Measurements from ENCODE around the gene CRTAC1. TPM values are rescaled to one million over a fixed set of nuclear protein-coding genes. Genes with fewer than 3 reads are reported as not detected.

Gene CRTAC1
- polyA plus RNA-seq, 1 donor (not counting 4 experiments of a cell fraction or from before 2014, with no cell fraction given): not detected

GRCh38 chr10:97866524-97867219 lies 163.7 kb downstream of the CRTAC1 start:
- dilution Hi-C loops (cut with MboI; ENCODE audit: extremely low pct_ligation_motif_present, low sequenced_read_pairs): loop anchor here (25.0 kb wide), 1 partner anchor 104 kb away; the partner anchor contains the start of gene SFRP5
- no peak for FAIRE-seq
- TF ChIP-seq EZH2 (IDR thresholded peaks at IDR 0.05; ENCODE audit: low read length) (no peak), CTCF (optimal IDR thresholded peaks at IDR 0.05 in 1 of 3, IDR thresholded peaks at IDR 0.05 in 1 of 3, conservative IDR thresholded peaks at IDR 0.05 in 1 of 3; ENCODE audit: extremely low read depth in 1 of 3, insufficient read depth in 2 of 3, low read length in 3 of 3) (no peak)

GRCh38 chr10:97865488-97865887 lies 164.9 kb downstream of the CRTAC1 start:
- H3K9ac ChIP-seq (ENCODE audit: control insufficient read depth, extremely low read depth, insufficient read depth, low read length): no peak overlapping the region
- no peaks in the 10 kb centered on the region for H3K79me2 ChIP-seq (ENCODE audit: control insufficient read depth, insufficient read depth, low read length)
- no peak overlapping the region for H3K4me3 ChIP-seq (ENCODE audit: control insufficient read depth in 2 of 3, extremely low read depth in 1 of 3, insufficient read depth in 2 of 3, low read depth in 1 of 3, low read length in 3 of 3)
- H3K36me3 ChIP-seq (ENCODE audit: control insufficient read depth in 2 of 2, extremely low read depth in 1 of 2, insufficient read depth in 2 of 2, low read length in 2 of 2): peaks cover 0 to 1% of the 10 kb centered on the region in 2 experiments
- H4K20me1 ChIP-seq (ENCODE audit: control insufficient read depth, extremely low read depth, insufficient read depth, low read length): no peaks in the 10 kb centered on the region
- H3K9me3 ChIP-seq (ENCODE audit: control insufficient read depth, low read depth, low read length): no peaks in the 10 kb centered on the region
- peaks cover 18% of the 10 kb centered on the region for H3K4me1 ChIP-seq (ENCODE audit: control insufficient read depth, extremely low read depth, insufficient read depth, low read length)
- no peaks in the 10 kb centered on the region for H3K27me3 ChIP-seq (ENCODE audit: control insufficient read depth, extremely low read depth, insufficient read depth, low read length)
- no peak overlapping the region for H3K4me2 ChIP-seq (ENCODE audit: control insufficient read depth, extremely low read depth, insufficient read depth, low read depth, low read length)
- TF ChIP-seq CTCF (optimal IDR thresholded peaks at IDR 0.05 in 1 of 3, IDR thresholded peaks at IDR 0.05 in 1 of 3, conservative IDR thresholded peaks at IDR 0.05 in 1 of 3; ENCODE audit: extremely low read depth in 1 of 3, insufficient read depth in 2 of 3, low read length in 3 of 3) (no peak), EZH2 (IDR thresholded peaks at IDR 0.05; ENCODE audit: low read length) (no peak)
- no peak for FAIRE-seq
- no peak overlapping the region for H2AFZ ChIP-seq (ENCODE audit: control insufficient read depth, low read length)
- DNase-seq (ENCODE audit: low read depth, low spot score): no peak
- dilution Hi-C loops (cut with MboI; ENCODE audit: extremely low pct_ligation_motif_present, low sequenced_read_pairs): loop anchor here (25.0 kb wide), 1 partner anchor 103 kb away; the partner anchor contains the start of gene SFRP5
- H3K27ac ChIP-seq (ENCODE audit: control insufficient read depth, insufficient read depth, low read length): no peak overlapping the region
- no peaks in the 10 kb centered on the region for H3K9me1 ChIP-seq (ENCODE audit: control insufficient read depth, extremely low read depth, insufficient read depth, low read length)

More at GRCh38 chr10:97866524-97867219, 163.7 kb downstream of the CRTAC1 start:
- DNase-seq (ENCODE audit: low read depth, low spot score): no peak
- H3K36me3 ChIP-seq (ENCODE audit: control insufficient read depth in 2 of 2, extremely low read depth in 1 of 2, insufficient read depth in 2 of 2, low read length in 2 of 2): peaks cover 0 to 1% of the 10 kb centered on the region in 2 experiments
- H3K4me2 ChIP-seq (ENCODE audit: control insufficient read depth, extremely low read depth, insufficient read depth, low read depth, low read length): no peak overlapping the region
- H2AFZ ChIP-seq (ENCODE audit: control insufficient read depth, low read length): no peak overlapping the region
- no peaks in the 10 kb centered on the region for H3K79me2 ChIP-seq (ENCODE audit: control insufficient read depth, insufficient read depth, low read length)
- peaks cover 11% of the 10 kb centered on the region for H3K4me1 ChIP-seq (ENCODE audit: control insufficient read depth, extremely low read depth, insufficient read depth, low read length)
- H3K27ac ChIP-seq (ENCODE audit: control insufficient read depth, insufficient read depth, low read length): no peak overlapping the region
- H3K4me3 ChIP-seq (ENCODE audit: control insufficient read depth in 2 of 3, extremely low read depth in 1 of 3, insufficient read depth in 2 of 3, low read depth in 1 of 3, low read length in 3 of 3): no peak overlapping the region
- no peaks in the 10 kb centered on the region for H3K9me1 ChIP-seq (ENCODE audit: control insufficient read depth, extremely low read depth, insufficient read depth, low read length)
- no peaks in the 10 kb centered on the region for H4K20me1 ChIP-seq (ENCODE audit: control insufficient read depth, extremely low read depth, insufficient read depth, low read length)
- no peaks in the 10 kb centered on the region for H3K27me3 ChIP-seq (ENCODE audit: control insufficient read depth, extremely low read depth, insufficient read depth, low read length)
- H3K9me3 ChIP-seq (ENCODE audit: control insufficient read depth, low read depth, low read length): no peaks in the 10 kb centered on the region
- H3K9ac ChIP-seq (ENCODE audit: control insufficient read depth, extremely low read depth, insufficient read depth, low read length): no peak overlapping the region

Data from keratinocyte (primary cell).